NCI-H82 treated with DMSO at 0.1 percent for 48 hours (cell line): ENCODE data around the gene EXOSC9.

Source experiments
- DNase-seq: peaks from one replicate; lab custom pipeline; 2025; ENCODE audit not compliant: unreplicated experiment; lab: John Stamatoyannopoulos, UW

Gene EXOSC9

GRCh38 chr4:121788896-121789295, 12.2 kb upstream of the EXOSC9 start:
- DNase-seq, result no peak

GRCh38 chr4:121789455-121789854, 11.7 kb upstream of the EXOSC9 start:
- no peak for DNase-seq

GRCh38 chr4:121789960-121790829, 10.9 kb upstream of the EXOSC9 start:
- DNase-seq, result no peak

GRCh38 chr4:121790976-121791375, 10.1 kb upstream of the EXOSC9 start:
- DNase-seq, result no peak

GRCh38 chr4:121791481-121791880, 9.6 kb upstream of the EXOSC9 start:
- DNase-seq, result no peak

GRCh38 chr4:121792966-121793365, 8.2 kb upstream of the EXOSC9 start:
- no peak for DNase-seq

GRCh38 chr4:121794505-121795188, 6.5 kb upstream of the EXOSC9 start:
- DNase-seq, result no peak

GRCh38 chr4:121796283-121796682, 4.8 kb upstream of the EXOSC9 start:
- DNase-seq, result no peak

GRCh38 chr4:121799208-121799823, 1.8 kb upstream of the EXOSC9 start:
- DNase-seq, result no peak

- DNase-seq, result no peak
Observed at GRCh38 chr4:121799867-121800501, 1.1 kb upstream of the EXOSC9 start.

GRCh38 chr4:121800638-121800960, 524 bp upstream of the EXOSC9 start:
- no peak for DNase-seq

- DNase-seq, result no peak
Observed at GRCh38 chr4:121801715-121802075, 572 bp downstream of the EXOSC9 start.

GRCh38 chr4:121806411-121806810, 5.3 kb downstream of the EXOSC9 start:
- DNase-seq, result no peak

- no peak for DNase-seq
Observed at GRCh38 chr4:121811122-121811521, 10.0 kb downstream of the EXOSC9 start.

- DNase-seq, result no peak
Observed at GRCh38 chr4:121814756-121815155, 13.6 kb downstream of the EXOSC9 start.

- no peak for DNase-seq
Observed at GRCh38 chr4:121817006-121817405, 15.9 kb downstream of the EXOSC9 start.

- no peak for DNase-seq
Observed at GRCh38 chr4:121817701-121818100, 16.6 kb downstream of the EXOSC9 start.

GRCh38 chr4:121818215-121818614, 17.1 kb downstream of the EXOSC9 start:
- no peak for DNase-seq

- no peak for DNase-seq
Observed at GRCh38 chr4:121819216-121819965, 18.3 kb downstream of the EXOSC9 start.

- no peak for DNase-seq
Observed at GRCh38 chr4:121822047-121822446, 20.9 kb downstream of the EXOSC9 start.
